GM12874 (cell line): Measurements from ENCODE around the gene PPP1R8.

Experiments used
- TF ChIP-seq, protein P1 (sequence below): IDR thresholded peaks from 2 replicates; pipeline ENCODE4 v1.5.1; 2011; ENCODE audit warnings: low read depth, mild to moderate bottlenecking, control low read depth, low read length, moderate library complexity; ENCODE audit not compliant: insufficient read depth

The PPP1R8 gene

DNA sequence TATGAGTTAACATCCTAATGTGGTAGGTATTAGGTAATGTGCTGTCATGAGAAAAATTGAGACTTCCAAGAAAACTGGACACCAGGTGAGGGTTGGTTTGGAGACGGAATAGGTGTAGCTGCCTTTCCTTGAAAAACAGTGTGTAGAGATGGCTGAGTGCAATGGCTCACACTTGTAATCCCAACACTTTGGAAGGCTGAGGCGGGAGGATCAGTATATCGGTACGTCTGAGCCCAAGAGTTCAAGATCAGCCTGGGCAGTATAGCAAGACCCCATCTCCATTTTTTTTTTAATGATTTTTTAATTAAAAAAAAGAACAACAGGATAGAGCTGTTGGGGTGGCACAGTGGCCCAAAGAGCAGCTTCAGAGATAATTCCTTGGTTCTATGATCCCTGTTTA is 6.8 kb upstream of the PPP1R8 start:
- TF ChIP-seq, protein P1, sequence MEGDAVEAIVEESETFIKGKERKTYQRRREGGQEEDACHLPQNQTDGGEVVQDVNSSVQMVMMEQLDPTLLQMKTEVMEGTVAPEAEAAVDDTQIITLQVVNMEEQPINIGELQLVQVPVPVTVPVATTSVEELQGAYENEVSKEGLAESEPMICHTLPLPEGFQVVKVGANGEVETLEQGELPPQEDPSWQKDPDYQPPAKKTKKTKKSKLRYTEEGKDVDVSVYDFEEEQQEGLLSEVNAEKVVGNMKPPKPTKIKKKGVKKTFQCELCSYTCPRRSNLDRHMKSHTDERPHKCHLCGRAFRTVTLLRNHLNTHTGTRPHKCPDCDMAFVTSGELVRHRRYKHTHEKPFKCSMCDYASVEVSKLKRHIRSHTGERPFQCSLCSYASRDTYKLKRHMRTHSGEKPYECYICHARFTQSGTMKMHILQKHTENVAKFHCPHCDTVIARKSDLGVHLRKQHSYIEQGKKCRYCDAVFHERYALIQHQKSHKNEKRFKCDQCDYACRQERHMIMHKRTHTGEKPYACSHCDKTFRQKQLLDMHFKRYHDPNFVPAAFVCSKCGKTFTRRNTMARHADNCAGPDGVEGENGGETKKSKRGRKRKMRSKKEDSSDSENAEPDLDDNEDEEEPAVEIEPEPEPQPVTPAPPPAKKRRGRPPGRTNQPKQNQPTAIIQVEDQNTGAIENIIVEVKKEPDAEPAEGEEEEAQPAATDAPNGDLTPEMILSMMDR, result no peak

DNA sequence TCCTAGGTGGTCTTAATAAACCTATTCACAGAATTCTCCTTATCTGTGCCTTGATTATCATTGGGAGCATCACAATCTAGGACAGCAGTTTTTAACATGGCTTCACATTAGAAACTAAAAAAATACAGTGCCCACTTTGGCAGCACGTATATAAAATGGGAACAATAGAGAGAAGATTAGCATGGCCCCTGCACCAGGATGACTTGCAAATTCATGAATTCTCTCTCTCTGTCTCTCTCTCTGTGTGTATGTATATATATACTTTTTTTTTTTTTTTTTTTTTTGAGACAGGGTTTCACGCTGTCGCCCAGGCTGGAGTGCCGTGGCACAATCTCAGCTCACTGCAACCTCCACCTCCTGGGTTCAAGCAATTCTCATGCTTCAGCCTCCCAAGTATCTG is 6.2 kb upstream of the PPP1R8 start:
- TF ChIP-seq, protein P1, result no peak

DNA sequence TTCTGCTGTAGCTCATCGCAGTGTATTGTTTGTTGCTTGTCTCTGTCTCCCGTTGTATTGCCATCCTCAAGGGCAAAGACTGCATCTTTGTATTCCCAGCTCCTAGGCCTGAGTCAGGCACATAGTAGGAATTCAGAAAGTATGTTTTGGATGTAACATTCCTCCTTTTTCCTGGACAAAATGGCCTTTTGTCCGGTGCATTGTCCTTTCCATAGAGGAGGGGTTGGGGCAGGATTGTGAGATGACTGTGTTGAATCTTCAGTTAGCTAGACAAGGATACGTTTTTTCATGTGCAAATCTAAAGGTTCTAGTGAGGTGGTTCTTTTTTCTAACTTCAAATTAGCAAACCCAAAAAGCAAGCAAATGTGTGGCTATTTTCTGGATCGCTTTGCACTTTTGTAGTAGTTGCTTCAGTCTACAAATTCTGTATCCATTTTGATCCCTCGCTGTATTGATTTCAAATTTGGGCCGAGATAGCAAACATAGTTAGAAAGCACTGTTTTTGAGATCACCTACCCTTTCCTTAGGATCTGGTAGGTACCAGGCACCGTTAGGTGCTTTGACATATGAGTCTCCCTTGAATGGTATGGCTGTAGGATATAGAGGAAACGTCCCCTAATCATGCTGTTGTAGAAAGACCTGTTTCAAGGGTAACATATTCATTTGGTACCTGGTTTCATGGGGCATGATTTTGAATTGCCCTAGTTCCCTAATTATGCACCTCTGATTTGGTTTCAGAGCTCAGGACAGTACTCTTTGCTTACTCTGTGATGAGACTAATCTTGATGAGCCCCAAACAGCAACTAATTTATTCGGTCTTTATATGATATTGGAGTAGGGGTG is 1.2 kb downstream of the PPP1R8 start:
- TF ChIP-seq, protein P1, result no peak

DNA sequence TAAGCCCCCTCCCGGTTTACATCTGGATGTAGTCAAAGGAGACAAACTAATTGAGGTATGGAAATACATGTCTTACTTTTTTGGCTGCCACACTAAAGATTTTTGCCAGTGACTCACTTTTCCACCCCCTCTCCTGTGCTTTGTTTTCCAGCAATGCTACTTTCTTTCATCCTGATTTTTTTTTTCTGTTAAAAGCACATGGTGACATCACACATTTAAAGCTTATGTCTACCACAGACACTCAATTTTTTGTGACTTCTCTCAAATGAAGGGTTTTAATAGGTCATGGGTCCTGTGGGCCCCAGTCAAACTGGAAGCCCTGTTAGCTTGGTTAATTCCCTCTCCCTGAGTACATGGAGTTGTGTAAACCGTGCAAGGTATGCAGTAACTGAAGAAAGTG is 2.2 kb downstream of the PPP1R8 start:
- TF ChIP-seq, protein P1, result no peak

DNA sequence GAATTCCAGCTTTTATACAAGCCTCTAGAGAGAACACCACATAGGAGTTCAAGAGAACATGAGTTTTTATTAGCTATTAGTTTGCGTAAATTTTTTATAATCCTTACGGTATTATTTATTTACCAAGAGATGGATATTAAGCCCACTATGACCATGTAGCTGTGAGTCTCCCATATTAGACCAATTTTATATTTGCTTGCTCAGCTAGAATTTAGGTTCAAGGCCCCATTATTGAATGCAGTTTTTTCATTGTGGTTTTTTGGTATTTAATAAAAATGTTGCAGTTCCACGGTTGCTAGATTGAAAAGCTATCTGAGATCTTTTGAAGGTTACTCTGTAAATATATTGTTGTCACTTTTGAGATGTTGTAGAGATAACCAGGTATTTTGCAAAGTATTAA is 2.9 kb downstream of the PPP1R8 start:
- TF ChIP-seq, protein P1, result no peak

DNA sequence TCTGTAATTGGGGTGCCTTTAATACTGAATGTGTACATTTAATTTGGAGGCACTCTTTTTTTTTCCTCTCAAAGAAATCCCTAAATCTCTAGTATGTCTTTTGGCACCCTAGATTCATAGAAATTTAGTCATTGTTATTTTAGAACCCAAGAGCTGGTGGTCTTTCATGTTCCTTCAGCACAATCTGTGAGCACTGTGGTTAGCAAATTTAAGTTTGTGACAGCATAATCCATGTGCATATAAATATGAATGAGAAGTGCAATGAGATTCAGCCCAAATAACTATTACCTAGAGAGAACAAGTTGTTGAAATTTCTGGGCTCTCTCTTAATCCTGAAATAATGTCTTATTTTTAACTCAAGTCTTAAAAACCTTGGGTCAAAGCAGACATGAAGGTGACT is 4.5 kb downstream of the PPP1R8 start:
- TF ChIP-seq, protein P1, result no peak

DNA sequence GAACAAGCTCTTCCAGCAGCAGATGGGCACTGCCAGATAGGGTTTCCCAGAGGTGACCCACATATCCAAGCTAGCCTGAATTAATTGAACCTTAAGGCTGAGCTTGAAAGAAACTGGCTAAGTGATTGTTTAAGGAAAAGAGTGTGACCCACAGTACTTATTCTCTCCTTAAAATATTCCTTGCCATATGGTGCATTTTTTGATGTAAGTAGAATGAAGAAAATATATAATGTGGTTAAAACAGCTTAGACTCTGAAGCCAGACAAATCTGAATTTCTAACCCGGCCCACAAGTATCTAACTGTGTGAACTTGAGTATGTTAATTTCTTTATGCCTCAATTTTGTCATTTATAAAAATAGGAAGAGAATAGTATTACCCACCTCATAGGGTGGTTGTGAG is 4.9 kb downstream of the PPP1R8 start:
- TF ChIP-seq, protein P1, result no peak
